D721Med (cell line): ENCODE data around the gene UQCC5.

ENCODE experiments used
- DNase-seq: peaks from one replicate; pipeline ENCODE4 v3.0.0; 2011; ENCODE audit warnings: low spot score; ENCODE audit not compliant: insufficient read length
- FAIRE-seq: peaks from 2 replicates; lab custom pipeline; 2011; peaks lifted over from hg19 to GRCh38; lab: Jason Lieb, UNC
- TF ChIP-seq, protein P1 (sequence below): IDR thresholded peaks from 2 replicates; pipeline ENCODE4 v1.5.1; 2012; ENCODE audit warnings: mild to moderate bottlenecking, control low read depth; ENCODE audit not compliant: insufficient read depth; ENCODE audit errors: missing control alignments

Gene UQCC5

DNA sequence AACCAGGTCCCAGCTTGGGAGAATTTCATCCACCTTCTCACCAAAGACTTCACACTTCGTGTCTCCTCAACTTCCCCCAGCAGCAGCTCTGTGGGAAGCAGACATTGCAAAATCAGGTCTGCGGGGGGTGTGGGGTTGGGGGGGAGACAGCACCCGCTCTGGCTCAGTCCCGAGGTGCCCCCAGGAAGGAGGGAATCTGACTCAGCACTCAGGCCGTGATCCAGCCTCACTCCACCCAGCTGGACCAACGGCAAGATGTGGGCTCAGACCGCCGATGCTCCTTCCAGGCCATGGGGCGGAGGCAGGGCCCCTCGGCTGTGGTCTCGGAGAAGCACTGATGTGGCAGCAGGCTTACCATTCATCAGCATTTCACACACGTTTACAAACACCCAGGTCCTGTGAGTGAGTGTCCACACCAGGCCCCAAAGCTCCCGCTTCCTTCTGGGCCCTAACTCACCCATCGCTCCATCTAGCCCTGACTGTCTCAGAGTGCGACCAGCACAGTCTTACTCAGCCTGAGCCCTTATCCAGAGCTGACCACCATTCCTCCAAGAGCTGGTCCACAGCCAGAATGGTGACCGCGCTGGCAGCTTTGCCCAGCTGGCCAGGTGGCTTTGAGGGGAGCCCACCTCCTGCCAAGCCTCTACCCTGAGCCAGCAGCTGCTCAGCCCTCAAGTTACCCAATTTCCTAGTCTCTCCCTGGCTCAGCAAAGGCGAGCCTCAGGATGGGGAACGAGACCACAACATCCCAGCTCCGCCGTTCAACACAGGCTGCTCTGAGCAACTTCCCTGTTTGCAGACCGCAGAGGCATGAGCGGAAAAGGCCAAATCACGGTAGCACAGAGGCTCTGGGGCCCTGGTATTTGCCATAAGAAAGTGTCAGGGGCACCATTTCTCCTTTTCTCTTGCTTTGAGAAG is 38.0 kb upstream of the UQCC5 start:
- no peak for DNase-seq
- TF ChIP-seq, protein P1, sequence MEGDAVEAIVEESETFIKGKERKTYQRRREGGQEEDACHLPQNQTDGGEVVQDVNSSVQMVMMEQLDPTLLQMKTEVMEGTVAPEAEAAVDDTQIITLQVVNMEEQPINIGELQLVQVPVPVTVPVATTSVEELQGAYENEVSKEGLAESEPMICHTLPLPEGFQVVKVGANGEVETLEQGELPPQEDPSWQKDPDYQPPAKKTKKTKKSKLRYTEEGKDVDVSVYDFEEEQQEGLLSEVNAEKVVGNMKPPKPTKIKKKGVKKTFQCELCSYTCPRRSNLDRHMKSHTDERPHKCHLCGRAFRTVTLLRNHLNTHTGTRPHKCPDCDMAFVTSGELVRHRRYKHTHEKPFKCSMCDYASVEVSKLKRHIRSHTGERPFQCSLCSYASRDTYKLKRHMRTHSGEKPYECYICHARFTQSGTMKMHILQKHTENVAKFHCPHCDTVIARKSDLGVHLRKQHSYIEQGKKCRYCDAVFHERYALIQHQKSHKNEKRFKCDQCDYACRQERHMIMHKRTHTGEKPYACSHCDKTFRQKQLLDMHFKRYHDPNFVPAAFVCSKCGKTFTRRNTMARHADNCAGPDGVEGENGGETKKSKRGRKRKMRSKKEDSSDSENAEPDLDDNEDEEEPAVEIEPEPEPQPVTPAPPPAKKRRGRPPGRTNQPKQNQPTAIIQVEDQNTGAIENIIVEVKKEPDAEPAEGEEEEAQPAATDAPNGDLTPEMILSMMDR: no peak
- FAIRE-seq: no peak

DNA sequence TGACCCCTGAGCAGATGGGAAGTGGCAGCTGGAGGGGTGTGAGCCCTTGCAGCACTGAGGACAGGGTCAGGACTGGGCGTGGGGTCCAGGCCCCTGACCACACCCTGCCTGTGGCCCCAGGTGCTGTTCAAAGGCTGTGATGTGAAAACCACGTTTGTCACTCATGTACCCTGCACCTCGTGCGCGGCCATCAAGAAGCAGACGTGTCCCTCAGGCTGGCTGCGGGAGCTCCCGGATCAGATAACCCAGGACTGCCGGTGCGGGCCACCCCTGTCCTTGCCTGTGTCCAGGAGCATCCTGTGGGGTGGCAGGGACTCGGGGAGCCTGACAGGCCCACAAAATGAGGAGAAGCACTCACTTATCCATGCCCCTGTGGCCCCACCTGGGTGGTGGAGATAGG is 35.4 kb upstream of the UQCC5 start:
- DNase-seq (no peak), FAIRE-seq (no peak)
- TF ChIP-seq, protein P1: no peak

DNA sequence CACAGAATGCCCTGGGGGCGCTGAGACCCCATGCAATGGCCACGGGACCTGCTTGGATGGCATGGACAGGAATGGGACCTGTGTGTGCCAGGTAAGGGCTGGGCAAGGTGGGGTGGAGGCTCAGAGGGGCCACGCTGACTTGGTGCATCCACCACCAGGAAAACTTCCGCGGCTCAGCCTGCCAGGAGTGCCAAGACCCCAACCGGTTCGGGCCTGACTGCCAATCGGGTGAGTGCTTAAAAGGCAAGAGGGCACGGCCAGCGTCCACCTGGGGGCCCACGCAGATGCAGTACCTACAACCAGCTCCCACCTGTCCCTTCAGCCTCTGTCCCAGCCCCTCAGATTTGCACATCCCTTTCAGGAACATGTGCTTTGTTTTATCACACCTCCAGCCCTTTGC is 34.4 kb upstream of the UQCC5 start:
- TF ChIP-seq, protein P1: no peak
- FAIRE-seq (no peak), DNase-seq (no peak)

DNA sequence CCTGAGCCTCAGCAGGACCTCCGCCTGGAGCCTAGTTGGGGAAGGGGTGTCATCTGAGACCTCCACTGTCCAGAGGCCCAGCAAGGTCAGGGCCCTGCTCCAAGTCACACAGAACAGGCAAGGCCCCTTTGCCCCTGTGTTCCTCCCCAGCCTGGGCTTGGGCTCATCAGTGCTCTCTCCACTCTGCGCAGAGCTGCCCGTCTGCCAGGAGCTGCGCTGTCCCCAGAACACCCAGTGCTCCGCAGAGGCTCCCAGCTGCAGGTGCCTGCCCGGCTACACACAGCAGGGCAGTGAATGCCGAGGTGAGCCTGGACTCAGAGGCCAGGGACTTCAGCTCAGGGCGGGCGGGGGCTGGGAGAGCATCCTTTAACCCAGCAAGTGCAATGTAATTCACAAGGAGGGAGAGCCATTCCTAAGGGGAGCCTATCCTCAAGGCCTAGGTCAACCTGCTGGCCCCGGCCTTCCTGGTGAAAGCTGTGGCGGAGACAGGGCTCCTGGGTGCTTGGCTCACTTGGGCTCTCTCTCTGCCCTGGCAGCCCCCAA is 33.5 kb upstream of the UQCC5 start:
- FAIRE-seq (no peak), DNase-seq (no peak)
- TF ChIP-seq, protein P1: no peak

DNA sequence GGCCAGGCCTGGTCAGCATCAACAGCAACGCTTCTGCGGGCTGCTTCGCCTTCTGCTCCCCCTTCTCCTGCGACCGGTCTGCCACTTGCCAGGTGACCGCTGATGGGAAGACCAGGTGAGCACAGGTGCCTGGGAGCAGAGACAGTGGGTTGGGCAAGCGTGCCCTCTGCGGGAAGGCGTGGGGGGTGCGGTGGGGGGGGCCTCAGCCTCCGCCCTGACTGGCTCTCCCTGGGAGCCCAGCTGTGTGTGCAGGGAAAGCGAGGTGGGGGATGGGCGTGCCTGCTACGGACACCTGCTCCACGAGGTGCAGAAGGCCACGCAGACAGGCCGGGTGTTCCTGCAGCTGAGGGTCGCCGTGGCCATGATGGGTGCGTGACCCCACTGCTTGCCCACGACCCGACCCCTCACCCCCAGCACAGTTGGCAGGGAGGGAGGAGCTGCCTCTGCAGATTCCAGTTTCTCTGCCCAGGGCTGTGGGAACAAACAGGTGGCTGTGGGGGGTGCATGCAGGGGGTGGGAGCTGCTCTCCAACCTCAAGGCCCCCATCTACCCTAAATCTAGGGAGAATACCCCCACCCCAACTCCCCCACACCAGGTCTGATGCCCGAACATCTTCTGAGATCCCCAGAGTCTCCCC is 32.5 kb upstream of the UQCC5 start:
- TF ChIP-seq, protein P1: no peak
- FAIRE-seq (no peak), DNase-seq (no peak)

DNA sequence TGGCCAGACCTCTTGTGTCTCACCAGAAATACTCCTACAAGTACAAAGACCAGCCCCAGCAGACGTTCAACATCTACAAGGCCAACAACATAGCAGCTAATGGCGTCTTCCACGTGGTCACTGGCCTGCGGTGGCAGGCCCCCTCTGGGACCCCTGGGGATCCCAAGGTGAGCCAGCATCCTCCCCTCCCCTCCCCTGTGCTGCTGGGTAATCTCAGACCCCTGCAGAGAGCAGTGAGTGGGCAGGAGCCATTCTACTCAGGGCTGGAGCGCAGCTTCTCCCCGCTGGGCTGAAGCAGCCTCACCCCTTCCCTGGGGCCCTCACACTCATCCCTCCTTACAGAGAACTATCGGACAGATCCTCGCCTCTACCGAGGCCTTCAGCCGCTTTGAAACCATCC is 31.4 kb upstream of the UQCC5 start:
- DNase-seq: no peak
- TF ChIP-seq, protein P1: no peak
- FAIRE-seq: no peak
